SKM-1 (cell line): ENCODE measurements around the gene FKBP8.
A peak's percentile ranks its signal among the peaks of the same experiment; 100 is the strongest.

ENCODE experiments used
- DNase-seq: peaks from one replicate; lab custom pipeline; 2025; ENCODE audit not compliant: unreplicated experiment; lab: John Stamatoyannopoulos, UW

FKBP8 gene

DNA sequence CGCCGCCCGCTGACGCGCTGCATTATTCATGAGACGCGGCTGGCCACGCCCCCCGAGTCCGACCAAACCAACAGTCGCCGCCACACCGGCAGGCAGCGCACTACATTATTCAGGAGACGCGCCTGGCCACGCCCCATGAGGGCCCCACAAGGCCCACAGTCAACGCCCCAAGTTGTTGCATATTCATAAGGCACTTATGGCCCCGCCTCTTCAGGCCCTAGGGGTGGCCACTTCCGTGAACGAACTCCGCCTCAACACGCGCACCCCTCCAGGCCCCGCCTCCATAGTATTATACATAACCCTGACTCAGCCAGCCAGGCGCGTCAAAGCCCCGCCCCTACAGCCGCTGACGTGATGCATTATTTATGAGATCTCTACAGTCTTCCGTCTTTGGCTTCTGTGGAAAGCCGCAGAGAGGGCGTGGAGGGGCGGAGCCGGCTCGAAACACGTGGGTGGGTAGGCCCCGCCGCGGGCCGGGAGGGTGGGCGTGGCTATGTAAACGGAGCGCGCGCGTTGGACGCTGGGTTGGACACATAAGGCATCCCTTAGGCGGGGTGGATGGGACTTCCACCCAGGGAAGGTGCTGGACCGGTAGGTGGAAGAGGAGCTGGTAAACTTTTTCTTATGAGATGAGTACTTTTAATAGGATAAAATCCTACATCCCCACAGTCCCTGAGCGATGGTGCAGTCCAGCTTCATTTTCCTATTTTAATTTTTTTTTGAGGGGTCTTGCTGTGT, 21.1 kb downstream of the FKBP8 start:
- DNase-seq = peak; percentile 98

DNA sequence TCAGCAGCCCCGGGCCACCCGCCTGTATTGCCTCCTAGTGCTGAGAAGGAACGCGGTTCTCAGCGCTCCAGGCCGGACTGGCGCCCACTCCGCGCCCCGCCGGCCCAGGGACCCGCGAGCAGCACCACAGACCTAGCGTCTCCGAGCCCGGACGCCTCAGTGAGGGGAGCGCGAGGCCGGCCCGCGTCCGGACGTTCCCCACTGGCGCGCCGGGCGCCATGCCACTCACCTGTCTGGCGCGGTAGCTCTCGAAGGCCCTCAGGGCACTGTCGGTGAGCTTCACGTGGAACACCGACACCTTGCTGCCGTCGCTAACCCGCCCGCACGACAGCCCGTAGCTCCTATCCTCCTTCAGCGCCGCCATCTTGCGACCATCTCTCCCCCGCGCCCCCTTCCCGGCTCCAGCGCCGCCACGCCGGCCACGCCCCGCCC, 21.7 kb downstream of the FKBP8 start, which contains the start of gene ELL:
Gene ELL, minus strand, starts transcription at position 379 of the 432 bp plus-strand sequence. Its CDS starts 15 bp downstream, at position 364.
- DNase-seq = no peak

DNA sequence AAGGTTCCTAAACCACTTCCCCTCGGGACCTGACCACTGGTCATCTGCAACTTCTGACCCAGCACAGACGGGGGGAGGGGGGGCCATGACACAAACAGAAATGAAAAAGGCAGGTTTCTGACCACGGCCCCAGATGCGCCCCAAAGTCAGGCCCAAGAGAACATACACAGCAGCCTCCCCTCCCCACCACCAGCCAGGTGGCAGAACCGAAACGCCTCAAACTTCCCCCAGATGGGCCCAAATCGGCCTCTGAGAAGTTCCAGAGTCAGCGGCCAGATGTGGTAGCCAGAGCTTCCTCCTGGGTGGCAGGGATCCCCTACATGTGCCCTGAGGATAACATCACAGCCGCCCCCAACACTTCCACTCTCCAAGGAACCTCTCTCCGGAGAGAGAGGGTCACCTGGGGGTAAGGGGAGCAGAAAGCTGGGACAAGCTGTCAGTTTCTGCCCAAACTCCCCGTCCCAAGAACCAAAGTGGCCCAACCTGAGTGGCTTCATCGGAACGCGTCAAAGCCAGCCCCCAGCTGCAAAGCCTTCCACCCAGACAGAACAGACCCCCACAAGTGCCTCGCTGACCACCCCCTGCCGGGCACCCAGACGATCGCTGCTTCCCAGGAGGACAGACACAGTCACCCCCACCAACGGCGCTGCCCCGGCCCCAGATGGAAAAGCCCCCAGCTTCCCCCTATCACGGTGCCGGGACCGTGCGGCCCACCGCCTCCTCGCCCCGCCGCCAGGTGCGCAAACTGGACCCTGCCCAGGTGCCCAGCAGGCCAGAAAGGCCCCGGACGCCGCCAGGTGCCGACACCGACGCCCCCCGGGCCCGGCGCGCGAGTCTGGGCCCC, 22.3 kb downstream of the FKBP8 start:
- DNase-seq = no peak

DNA sequence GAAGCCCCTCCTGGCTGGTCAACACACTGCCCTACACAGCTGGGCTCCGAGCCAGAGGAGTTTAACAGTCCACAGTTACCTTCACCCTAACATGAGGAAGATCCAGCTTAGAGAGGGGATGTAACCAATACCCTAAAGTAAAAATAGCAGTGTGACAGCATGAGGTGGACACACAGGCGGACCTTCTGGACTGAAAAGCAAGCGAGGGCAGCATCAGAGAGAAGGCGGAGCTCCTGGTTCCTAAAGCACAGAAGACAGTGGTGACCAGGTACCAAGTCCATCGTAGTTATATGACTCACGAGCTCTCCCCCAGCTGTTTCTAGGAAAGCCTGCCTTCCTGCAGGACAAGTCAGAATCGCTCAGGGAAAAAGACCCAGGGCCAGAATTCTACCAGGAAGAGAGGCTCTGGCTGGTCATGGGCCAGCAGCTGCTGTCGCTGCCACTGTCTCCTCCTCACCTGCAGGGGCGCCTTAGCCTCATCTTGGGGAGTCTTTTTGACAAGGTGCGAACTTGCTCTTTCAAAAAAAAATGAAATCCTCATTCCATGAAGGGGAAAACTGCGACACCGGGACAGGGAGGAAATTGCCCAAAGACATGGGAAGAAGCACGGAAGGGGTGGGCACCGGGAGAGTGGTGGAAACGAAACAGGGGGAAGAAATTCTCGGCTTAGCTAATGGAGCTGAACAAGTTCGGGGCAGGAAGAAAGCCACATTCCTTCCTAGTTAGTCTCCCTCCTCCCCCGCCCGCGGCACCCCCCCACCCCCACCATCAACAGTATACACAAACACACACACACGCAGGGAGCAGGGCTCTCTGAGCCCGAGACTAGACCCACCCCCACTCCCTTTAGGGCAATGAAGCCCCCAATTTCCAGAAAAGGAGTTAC, 23.2 kb downstream of the FKBP8 start:
- DNase-seq = no peak

DNA sequence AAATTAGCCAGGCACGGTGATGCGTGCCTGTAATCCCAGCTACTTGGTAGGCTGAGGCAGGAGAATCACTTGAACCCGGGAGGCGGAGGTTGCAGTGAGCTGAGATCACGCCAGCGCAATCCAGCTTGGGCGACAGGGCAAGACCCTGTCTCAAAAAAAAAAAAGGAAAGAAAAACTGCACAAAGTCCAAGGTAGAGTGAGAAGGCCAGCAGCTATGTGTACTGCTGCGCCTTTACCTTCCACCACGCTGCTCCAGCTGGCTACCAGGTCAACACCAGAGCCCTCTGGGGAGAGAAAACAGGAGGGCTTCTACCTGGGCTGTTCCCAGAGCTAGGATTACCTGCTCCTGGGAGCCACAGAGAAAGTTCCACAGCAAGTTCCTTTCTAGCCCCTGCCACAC, 24.7 kb downstream of the FKBP8 start:
- DNase-seq = no peak

DNA sequence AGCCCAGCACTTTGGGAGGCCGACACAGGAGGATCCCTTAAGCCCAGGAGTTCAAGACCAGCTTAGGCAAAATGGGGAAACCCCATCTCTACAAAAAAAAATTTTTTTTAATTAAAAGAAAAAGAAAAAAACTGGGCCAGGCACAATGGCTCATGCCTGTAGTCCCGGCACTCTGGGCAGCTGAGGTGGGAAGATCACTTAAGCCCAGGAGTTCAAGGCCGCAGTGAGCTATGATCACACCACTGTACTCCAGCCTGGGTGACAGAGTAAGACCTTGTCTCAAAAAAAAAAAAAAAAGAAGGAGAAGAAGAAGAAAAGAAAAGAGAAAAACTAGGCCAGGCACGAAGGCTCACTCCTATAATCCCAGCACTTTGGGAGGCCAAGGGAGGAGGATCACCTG, 25.8 kb downstream of the FKBP8 start:
- no peak for DNase-seq

DNA sequence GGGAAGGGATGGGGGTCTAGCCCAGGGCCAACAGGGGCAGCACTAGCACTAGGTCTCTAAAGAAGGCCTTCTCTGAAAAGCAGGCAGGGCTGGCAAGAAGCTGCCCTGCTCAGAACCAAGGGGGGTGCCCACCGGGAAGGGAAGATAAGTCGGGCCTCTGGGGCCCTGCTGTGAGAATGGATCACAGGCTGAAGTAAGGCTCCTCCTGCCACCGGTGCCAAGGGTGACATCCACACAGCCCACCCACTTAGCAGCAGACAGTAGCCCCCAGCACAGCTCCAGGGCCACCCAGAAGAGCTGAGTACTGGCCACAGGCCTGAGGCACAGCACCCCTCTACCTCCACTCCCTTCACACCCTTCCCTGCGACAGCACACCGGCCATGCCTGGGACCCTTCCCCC, 27.4 kb downstream of the FKBP8 start:
- DNase-seq = no peak

DNA sequence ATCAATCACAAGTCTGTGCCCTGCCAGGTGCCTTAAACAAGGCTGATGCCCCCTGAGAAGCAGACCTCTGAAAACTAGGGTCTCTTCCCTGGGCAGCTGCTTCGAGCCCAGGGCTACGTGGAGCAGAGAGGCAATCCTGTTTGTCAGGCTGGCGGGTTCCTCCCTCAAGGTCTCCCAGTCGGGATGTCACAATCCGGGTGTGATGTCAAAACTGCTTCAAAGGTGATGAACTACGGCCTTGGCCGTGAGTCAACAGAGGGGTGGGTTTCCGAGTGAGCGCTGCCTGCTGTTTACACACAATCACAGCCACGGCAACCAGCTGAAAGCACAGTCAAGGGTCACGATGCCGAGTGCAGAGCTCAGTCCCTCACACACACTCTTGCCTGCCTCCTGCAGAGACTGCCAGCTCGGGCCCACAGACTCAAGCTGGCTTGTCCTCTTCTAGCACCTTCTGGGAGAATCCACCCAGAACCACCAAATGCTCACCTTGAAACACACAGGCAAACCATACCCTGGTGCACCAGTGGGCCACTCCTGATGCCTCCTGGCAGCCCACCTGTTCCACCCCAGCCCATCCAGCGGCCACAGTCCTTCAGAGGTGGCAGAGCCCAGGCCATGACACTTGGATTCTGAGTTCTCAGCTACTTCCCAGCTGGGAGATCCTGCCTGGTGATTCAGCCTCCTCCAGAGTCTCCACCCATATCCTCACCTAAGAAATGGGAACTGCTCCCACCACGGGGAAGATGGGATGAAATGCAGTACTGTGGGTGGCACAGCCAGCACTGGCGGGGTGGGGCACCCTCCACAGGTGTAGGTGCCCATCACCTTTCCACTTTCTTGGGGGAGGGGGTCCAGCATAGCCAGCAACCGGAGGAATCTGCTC, 28.3 kb downstream of the FKBP8 start:
- peak; percentile 63 for DNase-seq

DNA sequence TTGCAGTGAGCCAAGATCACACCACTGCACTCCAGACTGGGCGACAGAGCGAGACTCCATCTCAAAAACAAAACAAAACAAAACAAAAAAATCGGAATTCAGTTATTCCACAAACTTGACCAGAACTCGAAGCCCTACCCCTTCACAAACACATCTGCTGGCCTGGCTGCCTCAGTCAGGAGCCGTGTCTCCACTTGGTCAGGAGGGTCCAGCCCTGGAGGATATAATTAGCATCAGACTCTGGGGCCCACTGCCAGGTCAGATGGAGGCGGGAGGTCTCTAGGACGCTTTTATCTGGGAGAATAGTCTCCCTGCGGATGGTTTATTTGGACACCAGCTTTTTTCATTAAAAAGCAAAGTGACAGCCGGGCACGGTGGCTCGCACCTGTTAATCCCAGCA, 29.5 kb downstream of the FKBP8 start:
- no peak for DNase-seq

DNA sequence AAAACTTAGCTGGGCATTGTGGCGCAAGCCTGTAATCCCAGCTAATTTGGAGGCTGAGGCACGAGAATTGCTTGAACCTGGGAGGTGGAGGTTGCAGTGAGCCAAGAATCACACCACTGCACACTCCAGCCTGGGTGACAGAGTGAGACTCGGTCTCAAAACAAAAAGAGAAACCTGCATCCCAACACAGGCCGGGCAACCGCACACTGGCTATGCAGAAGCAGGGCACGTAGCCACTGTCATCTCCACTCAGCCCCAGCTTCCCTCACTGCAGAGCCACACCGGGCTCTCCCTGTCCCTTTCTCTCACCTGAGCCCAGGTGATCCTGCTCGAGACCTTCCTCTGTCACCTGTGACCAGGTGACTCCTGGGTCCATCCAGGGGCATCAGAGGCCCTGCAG, 33.2 kb downstream of the FKBP8 start:
- DNase-seq = no peak

DNA sequence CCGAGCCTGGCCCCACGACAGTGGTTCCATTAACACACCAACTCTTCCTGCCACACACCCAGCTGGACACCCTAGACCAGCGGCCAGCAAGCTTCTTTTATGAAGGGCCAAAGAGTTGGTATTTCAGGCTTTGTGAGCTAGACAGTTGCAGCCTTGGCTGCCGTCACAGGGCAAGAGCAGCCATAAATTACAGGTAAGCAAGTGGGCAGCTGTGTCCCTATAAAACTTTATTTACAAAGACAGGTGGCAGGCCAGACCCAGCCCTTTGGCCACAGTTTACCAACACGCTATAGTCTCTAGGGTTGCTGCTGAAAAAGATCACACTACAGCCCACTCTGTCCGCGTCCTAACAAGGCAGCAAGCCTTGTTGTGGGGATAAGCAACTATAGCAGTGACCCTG, 34.8 kb downstream of the FKBP8 start:
- no peak for DNase-seq

DNA sequence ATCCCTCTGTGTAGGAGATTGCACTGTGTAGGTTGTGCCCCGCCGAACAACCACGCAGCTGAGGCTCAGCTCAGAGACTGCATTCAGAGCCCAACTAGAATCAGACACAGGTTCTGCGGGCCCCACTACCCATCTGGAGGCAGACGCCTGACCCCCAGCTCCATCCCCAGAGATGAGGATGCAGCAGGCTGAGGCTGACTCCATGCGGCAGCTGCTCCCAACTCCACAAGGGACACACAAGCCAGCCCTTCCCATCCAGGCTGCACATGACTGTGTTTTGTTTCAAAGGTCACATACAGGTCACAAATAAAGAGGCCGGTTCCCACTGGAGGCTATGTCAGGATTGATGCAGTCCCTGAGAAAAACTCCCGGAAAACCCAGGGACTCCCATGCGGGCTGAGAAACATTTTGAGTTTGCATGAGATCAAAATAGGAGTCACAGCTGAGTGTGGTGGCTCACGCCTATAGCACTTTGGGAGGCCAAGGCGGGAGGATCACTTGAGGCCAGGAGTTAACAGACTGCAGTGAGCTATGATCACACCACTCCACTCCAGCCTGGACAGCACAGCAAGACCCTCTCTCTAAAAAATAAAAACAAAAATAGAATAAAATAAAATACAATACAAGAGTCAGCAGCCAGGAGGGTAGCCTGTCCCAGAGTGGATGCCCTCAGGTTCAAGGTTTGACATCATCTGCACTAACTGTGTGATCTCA, 35.5 kb downstream of the FKBP8 start:
- DNase-seq = no peak

DNA sequence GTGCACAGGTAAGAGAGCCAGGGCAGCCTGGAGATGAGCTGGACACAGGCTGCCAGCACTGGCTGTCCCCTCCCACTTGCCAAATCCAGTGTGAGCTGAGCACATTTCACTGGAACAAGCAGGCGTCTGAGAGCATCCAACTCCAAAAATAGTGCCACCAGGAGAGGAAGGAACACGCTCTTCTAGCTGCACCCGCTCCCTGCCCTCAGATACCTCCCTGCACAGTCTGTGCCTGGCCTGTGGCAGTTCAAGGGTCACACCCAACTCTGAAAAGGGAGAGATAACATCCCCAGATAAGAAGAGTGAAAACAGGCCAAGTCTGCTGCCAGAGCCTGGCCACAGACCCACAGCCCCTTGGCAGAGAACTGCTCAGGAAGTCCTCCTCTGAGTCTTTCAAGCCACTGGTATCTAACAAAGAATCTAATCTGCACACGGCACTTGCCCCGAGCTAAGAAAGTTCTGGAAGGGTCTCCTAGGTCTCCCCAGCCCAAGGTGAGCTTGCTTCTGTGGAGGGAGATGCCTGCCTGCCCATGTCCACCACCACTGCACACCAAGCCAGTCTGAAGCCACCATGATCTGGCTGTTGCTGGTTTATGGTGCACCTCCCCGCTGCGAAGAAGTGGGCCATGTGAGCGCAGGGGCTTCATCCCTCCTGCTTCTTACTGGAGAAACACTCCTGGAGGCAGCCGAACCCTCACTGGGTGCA, 36.2 kb downstream of the FKBP8 start:
- no peak for DNase-seq

DNA sequence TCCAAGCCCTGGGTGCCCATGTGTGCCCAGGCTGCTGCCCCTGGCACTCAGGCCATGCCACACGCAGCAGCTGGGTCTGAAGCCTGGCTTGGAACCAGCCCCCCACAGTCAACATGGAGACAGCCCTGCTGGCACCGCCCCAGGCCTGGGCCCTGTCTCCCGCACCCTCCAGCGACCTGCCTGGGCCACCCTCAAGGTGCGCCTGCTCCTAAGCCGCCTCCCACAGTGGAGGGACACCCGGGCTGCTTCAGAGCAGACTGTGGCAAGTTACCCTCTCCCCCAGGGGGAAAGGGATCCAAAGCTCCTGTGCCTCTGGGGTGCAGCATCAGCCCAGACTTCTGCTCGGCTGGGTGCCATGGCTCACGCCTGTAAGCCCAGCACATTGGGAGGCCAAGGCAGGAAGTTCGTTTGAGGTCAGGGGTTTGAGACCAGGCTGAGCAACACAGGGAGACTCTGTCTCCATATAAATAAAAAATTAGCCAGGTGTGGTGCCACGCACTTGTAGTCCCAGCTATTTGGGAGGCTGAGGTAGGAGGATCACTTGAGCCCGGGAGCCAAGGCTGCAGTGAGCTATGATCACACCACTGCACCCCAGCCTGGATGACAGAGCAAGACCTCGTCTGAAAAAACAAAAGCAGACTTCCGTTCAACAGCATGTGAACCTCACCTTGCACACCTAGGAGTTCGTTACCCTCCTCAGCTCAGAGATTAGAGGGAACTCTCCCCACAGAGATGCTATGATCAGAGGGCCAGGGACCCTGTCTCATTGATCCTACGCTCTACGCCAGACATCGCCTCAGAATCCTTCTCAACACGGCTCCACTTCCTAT, 37.1 kb downstream of the FKBP8 start:
- no peak for DNase-seq

DNA sequence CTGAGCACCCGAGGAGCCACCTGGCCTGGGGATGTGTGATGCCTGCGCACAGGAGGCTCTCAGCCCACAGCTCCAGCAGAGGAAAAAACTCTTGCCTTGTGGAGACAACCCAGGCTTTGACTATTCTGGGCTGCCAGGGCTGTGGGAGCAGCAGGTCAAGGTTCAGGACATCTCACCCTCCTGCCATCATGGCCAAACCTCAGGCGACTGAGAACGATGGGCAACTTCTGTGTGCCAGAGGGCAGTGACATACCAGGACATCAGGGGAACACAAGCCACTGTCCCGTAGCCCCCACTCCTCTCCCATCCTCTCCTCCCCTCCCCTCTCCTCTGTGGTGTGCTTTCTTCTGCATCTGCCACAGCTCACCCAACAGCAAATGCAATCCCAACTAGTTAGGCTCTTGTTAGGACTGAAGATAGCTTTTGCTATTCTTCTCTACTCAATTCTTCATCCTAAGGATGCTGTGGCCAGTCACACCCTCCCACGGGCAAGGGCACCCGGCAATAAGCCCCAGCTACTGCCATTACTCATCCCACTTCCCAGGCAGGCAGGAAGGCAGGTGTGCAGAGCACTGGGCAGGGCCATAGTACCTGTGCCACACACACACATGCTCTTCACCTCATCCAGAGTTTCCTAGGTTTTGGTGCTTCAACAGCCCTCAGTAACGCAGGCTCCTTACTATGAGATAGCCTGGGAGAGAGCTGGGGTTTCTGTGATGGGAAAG, 38.3 kb downstream of the FKBP8 start:
- no peak for DNase-seq

DNA sequence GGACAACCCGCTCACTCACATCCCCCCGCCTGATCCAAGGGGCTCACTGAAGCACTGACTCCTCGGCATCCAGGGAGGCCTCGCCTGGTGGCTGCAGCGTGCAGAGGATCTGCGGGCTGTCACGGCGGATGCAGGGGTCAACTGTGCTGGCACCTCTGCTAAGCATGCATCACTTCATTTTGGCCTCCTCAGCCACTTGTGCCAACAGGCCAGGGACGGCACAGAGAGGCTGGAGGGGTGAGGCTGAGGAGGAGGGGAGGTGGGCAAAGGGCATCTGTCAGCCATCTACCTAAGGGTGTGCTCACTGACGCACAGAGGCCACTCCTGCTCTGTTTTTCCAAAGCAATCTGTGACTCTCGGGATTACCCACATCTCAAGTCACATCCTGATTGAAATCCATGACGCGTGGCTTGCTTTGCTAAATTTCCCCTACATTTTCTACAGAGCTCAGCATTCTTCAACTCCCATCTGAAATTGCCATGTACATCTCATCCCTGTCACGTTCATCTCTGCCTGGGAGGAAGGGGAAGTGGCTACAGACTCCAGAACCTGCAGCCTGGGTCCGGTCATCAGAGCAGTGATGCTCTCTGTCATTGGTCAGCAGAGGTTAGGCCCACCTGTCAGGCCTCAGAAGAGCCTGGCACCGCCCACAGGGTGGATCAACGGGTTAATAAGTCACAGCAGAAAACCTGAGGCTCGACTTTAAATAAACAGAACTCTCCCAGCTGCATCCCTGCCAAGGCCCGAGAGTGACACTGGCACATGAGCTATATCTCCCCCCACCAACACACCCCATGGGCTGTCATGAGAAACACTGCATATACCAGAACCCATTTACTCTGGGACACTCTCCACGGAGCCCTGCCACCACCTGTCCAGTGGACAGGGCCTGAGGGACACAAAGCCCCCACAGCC, 39.1 kb downstream of the FKBP8 start:
- DNase-seq = no peak
